Endothelial cell of umbilical vein (primary cell): ENCODE results near the gene GALK1. TPM values are rescaled to one million over a fixed set of nuclear protein-coding genes. Genes with fewer than 3 reads are reported as not detected.

Experiments
- BruUV-seq: library from RNA; stranded (reverse); fragments of 400-500 nt; replicated peaks from 2 replicates; lab custom pipeline; 2021; lab: Mats Ljungman, UMichigan
- CTCF ChIA-PET: fragments of 300-600, 350-600 bp; sonication (Branson Sonifier 250); formaldehyde crosslinking; loops from one replicate; lab custom pipeline; 2021; ENCODE audit warnings: antibody characterized with exemption, inconsistent platforms; lab: Charles Lee
- POLR2A ChIA-PET: fragments of 300-600, 350-600 bp; sonication (Branson Sonifier 250); formaldehyde crosslinking; loops from one replicate; lab custom pipeline; 2021; ENCODE audit warnings: antibody characterized with exemption, inconsistent platforms; lab: Charles Lee
- DNase-seq: peaks from one replicate; pipeline ENCODE4 v3.0.0-alpha.2; 2011; ENCODE audit warnings: low read depth, low spot score
- FAIRE-seq: peaks from 2 replicates; lab custom pipeline; 2011; peaks lifted over from hg19 to GRCh38; lab: Jason Lieb, UNC
- H2AFZ ChIP-seq: 2 replicates; pipeline ENCODE4 v1.6.0; 2012; ENCODE audit warnings: low read depth, low read length, control low read depth, inconsistent platforms
- H3K27ac ChIP-seq: 2 replicates; pipeline ENCODE4 v1.5.1; 2011; ENCODE audit warnings: low read depth, mild to moderate bottlenecking, control low read depth, low read length, moderate library complexity; ENCODE audit not compliant: insufficient read depth
- H3K27me3 ChIP-seq, 2 experiments: 2 replicates each; pipeline versions ENCODE4 v1.6.0 to v1.6.1; 2011; ENCODE audit warnings: low read length in 2 of 2, mixed read lengths in 1 of 2; ENCODE audit not compliant: control insufficient read depth in 2 of 2, insufficient read depth in 2 of 2
- H3K36me3 ChIP-seq, 2 experiments: 2 replicates in 1 of 2; 3 replicates in 1 of 2; pipeline ENCODE4 v1.5.1; 2011; ENCODE audit warnings: low read length in 2 of 2, mild to moderate bottlenecking in 1 of 2, moderate library complexity in 1 of 2; ENCODE audit not compliant: control insufficient read depth in 2 of 2, insufficient read depth in 2 of 2; ENCODE audit errors: extremely low read depth in 1 of 2
- H3K4me1 ChIP-seq: 3 replicates; pipeline ENCODE4 v1.5.1; 2011; ENCODE audit warnings: mild to moderate bottlenecking, low read length; ENCODE audit not compliant: control insufficient read depth, insufficient read depth; ENCODE audit errors: extremely low read depth
- H3K4me2 ChIP-seq: 2 replicates; pipeline ENCODE4 v1.6.1; 2011; ENCODE audit warnings: low read length, control low read depth, mixed read lengths; ENCODE audit not compliant: insufficient read depth
- H3K4me3 ChIP-seq, 3 experiments: fragments of 200-600 bp in 1 of 3; sonication (generic), shearing (Covaris generic) in 1 of 3; replicated peaks in 1 of 3; 2 replicates each; pipeline ENCODE4 v1.5.1; 2011 to 2016; ENCODE audit warnings: control low read depth in 3 of 3, low read length in 3 of 3, mild to moderate bottlenecking in 2 of 3, inconsistent platforms in 1 of 3, low read depth in 1 of 3, moderate library complexity in 1 of 3; ENCODE audit not compliant: insufficient read depth in 1 of 3
- H3K79me2 ChIP-seq: 2 replicates; pipeline ENCODE4 v1.6.0; 2012; ENCODE audit warnings: low read length, inconsistent platforms; ENCODE audit not compliant: control insufficient read depth, insufficient read depth
- H3K9ac ChIP-seq: replicated peaks from 2 replicates; pipeline ENCODE3; 2011; ENCODE audit warnings: low read length, control low read depth; ENCODE audit not compliant: insufficient read depth; ENCODE audit errors: extremely low read depth
- H3K9me1 ChIP-seq: replicated peaks from 3 replicates; pipeline ENCODE4 v1.6.0; 2011; ENCODE audit warnings: mild to moderate bottlenecking, low read length; ENCODE audit not compliant: control insufficient read depth, insufficient read depth; ENCODE audit errors: extremely low read depth
- H3K9me3 ChIP-seq: replicated peaks from 2 replicates; pipeline ENCODE4 v1.5.1; 2012; ENCODE audit warnings: low read length, inconsistent platforms; ENCODE audit not compliant: control insufficient read depth, insufficient read depth
- H4K20me1 ChIP-seq: replicated peaks from 2 replicates; pipeline ENCODE3; 2011; ENCODE audit warnings: mild to moderate bottlenecking, low read length; ENCODE audit not compliant: control insufficient read depth, insufficient read depth; ENCODE audit errors: extremely low read depth
- MYC ChIP-seq: IDR thresholded peaks from one replicate; pipeline ENCODE4 v1.6.1; 2011; ENCODE audit warnings: mild to moderate bottlenecking, low read depth, low read length
- dilution Hi-C: fragments of 300-500 bp; cut with MboI; formaldehyde crosslinking; loops from one replicate; pipeline ENCODE4 v1.15.0; 2019; ENCODE audit warnings: low sequenced_read_pairs; ENCODE audit not compliant: extremely low pct_ligation_motif_present
- intact Hi-C: fragments of 100-400 bp; cut with micrococcal nuclease; formaldehyde crosslinking; loops from one replicate; pipeline ENCODE4 v1.10.0; 2022
- microRNA-seq: library from miRNA; unstranded; fragments of <30 nt; microRNA quantifications from one replicate; pipeline ENCODE4 v1.2.0, GENCODE V29; 2021; ENCODE audit warnings: borderline number of aligned reads, borderline replicate concordance
- polyA plus RNA-seq, 4 experiments: library from polyadenylated mRNA; depleted of rRNA in 3 of 4; stranded (reverse) in 3 of 4; unstranded in 1 of 4; fragments of >200 nt; gene quantifications; 2 replicates each; pipeline versions ENCODE4 v1.2.1 to v1.2.3, GENCODE V29; 2011 to 2012; ENCODE audit warnings: missing spikeins in 1 of 4
- total RNA-seq: library from RNA; stranded (reverse); gene quantifications from 2 replicates; pipeline ENCODE4 v1.2.3, GENCODE V29; 2021

The GALK1 gene
- total and polyA plus RNA-seq, 2 donors (not counting 3 experiments of a cell fraction or from before 2014, with no cell fraction given): 45.8 to 63.7 TPM

- no TSS peak for BruUV-seq
- intact Hi-C loops: no loop called here
- POLR2A ChIA-PET: no interaction called here
Observed at GRCh38 chr17:75712446-75712845, 52.5 kb downstream of the GALK1 start.

More at GRCh38 chr17:75712446-75712845, 52.5 kb downstream of the GALK1 start:
- no peak for DNase-seq
- CTCF ChIA-PET: interaction anchor here (1.0 kb wide), 1 partner anchor 33 kb away, joined by 3 read pairs; no protein-coding TSS in a partner anchor
- H3K9me1 ChIP-seq: no peaks in the 10 kb centered on the region
- dilution Hi-C loops: no loop called here
- H4K20me1 ChIP-seq: no peaks in the 10 kb centered on the region
- no peak overlapping the region for H3K9ac ChIP-seq
- no peak overlapping the region for H3K27ac ChIP-seq
- no peak for TF ChIP-seq MYC
- H3K4me3 ChIP-seq: no peak overlapping the region
- H3K9me3 ChIP-seq: no peaks in the 10 kb centered on the region
- no peak overlapping the region for H3K4me2 ChIP-seq
- H2AFZ ChIP-seq: no peak overlapping the region
- H3K4me1 ChIP-seq: peaks cover 6% of the 10 kb centered on the region
- no peaks in the 10 kb centered on the region for H3K27me3 ChIP-seq
- peaks cover 0 to 5% of the 10 kb centered on the region in 2 experiments for H3K36me3 ChIP-seq
- no peak for FAIRE-seq
- no peaks in the 10 kb centered on the region for H3K79me2 ChIP-seq

Small RNAs within 50 kb of the gene (microRNA-seq; reads per million reads assigned to microRNA genes)
- not detected for gene MIR4738

Other genes starting within 250 kb of the GALK1 start
- 34.6 and 37.6 TPM in 2 replicates for gene CASKIN2, start 249.7 kb downstream of the GALK1 start, total RNA-seq
- 10.6 and 13.0 TPM in 2 replicates for gene CASKIN2, start 249.7 kb downstream of the GALK1 start, polyA plus RNA-seq
- gene TSEN54, start 248.7 kb downstream of the GALK1 start, total RNA-seq: 16.7 and 22.3 TPM in 2 replicates
- 26.3 and 28.8 TPM in 2 replicates for gene TSEN54, start 248.7 kb downstream of the GALK1 start, polyA plus RNA-seq
- gene LLGL2, start 239.5 kb downstream of the GALK1 start, total RNA-seq: 5.4 and 5.8 TPM in 2 replicates
- gene LLGL2, start 239.5 kb downstream of the GALK1 start, polyA plus RNA-seq: 5.3 and 6.1 TPM in 2 replicates
- 27.2 and 87.8 TPM in 2 replicates for gene MYO15B, start 177.4 kb downstream of the GALK1 start, total RNA-seq
- 10.2 and 15.7 TPM in 2 replicates for gene MYO15B, start 177.4 kb downstream of the GALK1 start, polyA plus RNA-seq
- not detected in 2 replicates for gene SMIM5, start 131.8 kb downstream of the GALK1 start, total RNA-seq
- not detected in 2 replicates for gene SMIM5, start 131.8 kb downstream of the GALK1 start, polyA plus RNA-seq
- gene RECQL5, start 98.0 kb downstream of the GALK1 start, total RNA-seq: 30.7 and 30.9 TPM in 2 replicates
- 17.3 and 21.3 TPM in 2 replicates for gene RECQL5, start 98.0 kb downstream of the GALK1 start, polyA plus RNA-seq
- 143 and 151 TPM in 2 replicates for gene SAP30BP, start 97.9 kb downstream of the GALK1 start, total RNA-seq
- 112 and 116 TPM in 2 replicates for gene SAP30BP, start 97.9 kb downstream of the GALK1 start, polyA plus RNA-seq
- gene ITGB4, start 43.7 kb downstream of the GALK1 start, total RNA-seq: 4.1 and 4.2 TPM in 2 replicates
- gene ITGB4, start 43.7 kb downstream of the GALK1 start, polyA plus RNA-seq: 6.5 and 6.7 TPM in 2 replicates
- gene UNK, start 19.6 kb upstream of the GALK1 start, total RNA-seq: 23.2 and 25.9 TPM in 2 replicates
- 16.0 and 18.0 TPM in 2 replicates for gene UNK, start 19.6 kb upstream of the GALK1 start, polyA plus RNA-seq
- 7.1 and 14.9 TPM in 2 replicates for gene UNC13D, start 79.2 kb upstream of the GALK1 start, total RNA-seq
- 6.9 and 7.7 TPM in 2 replicates for gene UNC13D, start 79.2 kb upstream of the GALK1 start, polyA plus RNA-seq
- 120 and 126 TPM in 2 replicates for gene WBP2, start 90.1 kb upstream of the GALK1 start, total RNA-seq
- 81.5 and 104 TPM in 2 replicates for gene WBP2, start 90.1 kb upstream of the GALK1 start, polyA plus RNA-seq
- gene TRIM47, start 113.4 kb upstream of the GALK1 start, total RNA-seq: 56.7 and 67.7 TPM in 2 replicates
- gene TRIM47, start 113.4 kb upstream of the GALK1 start, polyA plus RNA-seq: 75.1 and 85.3 TPM in 2 replicates
- gene TRIM65, start 131.8 kb upstream of the GALK1 start, total RNA-seq: 28.1 and 33.5 TPM in 2 replicates
- 18.6 and 19.3 TPM in 2 replicates for gene TRIM65, start 131.8 kb upstream of the GALK1 start, polyA plus RNA-seq
- gene MRPL38, start 139.7 kb upstream of the GALK1 start, total RNA-seq: 93.8 and 94.4 TPM in 2 replicates
- 82.7 and 100 TPM in 2 replicates for gene MRPL38, start 139.7 kb upstream of the GALK1 start, polyA plus RNA-seq
- gene FBF1, start 175.8 kb upstream of the GALK1 start, total RNA-seq: 8.9 and 9.4 TPM in 2 replicates
- 4.9 and 5.7 TPM in 2 replicates for gene FBF1, start 175.8 kb upstream of the GALK1 start, polyA plus RNA-seq
- 45.1 and 47.0 TPM in 2 replicates for gene ACOX1, start 214.0 kb upstream of the GALK1 start, total RNA-seq
- 17.9 and 18.6 TPM in 2 replicates for gene ACOX1, start 214.0 kb upstream of the GALK1 start, polyA plus RNA-seq
- 14.3 and 18.8 TPM in 2 replicates for gene TEN1, start 214.0 kb upstream of the GALK1 start, total RNA-seq
- 29.0 and 36.8 TPM in 2 replicates for gene TEN1, start 214.0 kb upstream of the GALK1 start, polyA plus RNA-seq
- gene CDK3, start 235.7 kb upstream of the GALK1 start, total RNA-seq: 6.2 and 8.5 TPM in 2 replicates
- gene CDK3, start 235.7 kb upstream of the GALK1 start, polyA plus RNA-seq: 8.7 and 9.7 TPM in 2 replicates